GM04503 (cell line): ENCODE data around the gene HIBCH.
"Not testable (repeated sequence)": the region's sequence is repeated elsewhere in the genome, so short reads cannot be mapped to it uniquely, and the experiment has no call there.

Source experiments
- DNase-seq: peaks from one replicate; pipeline ENCODE4 v3.0.0-alpha.2; 2012; ENCODE audit warnings: low read depth

The HIBCH gene

DNA sequence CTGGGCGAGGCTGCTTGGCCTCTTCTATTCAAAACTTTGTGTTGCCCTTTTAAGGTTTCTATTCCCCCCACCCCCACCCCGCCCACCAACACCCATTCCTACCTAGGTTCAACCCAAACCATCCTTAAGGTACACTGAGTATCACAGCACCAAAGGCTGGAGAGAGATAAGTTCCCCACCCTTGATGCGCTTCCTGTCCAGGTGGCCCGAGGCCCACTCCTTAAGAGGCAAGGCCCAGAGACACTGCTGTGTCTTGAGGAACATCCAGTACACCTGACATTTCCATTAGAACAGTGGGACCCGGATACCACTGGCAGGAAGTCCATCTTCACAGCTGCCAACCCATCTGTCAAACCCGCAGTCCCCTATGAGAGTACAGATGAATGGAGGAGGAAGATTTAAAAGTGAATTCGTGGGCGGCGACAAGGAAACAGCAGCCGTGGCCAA is 23.5 kb upstream of the HIBCH start:
- DNase-seq: no peak

DNA sequence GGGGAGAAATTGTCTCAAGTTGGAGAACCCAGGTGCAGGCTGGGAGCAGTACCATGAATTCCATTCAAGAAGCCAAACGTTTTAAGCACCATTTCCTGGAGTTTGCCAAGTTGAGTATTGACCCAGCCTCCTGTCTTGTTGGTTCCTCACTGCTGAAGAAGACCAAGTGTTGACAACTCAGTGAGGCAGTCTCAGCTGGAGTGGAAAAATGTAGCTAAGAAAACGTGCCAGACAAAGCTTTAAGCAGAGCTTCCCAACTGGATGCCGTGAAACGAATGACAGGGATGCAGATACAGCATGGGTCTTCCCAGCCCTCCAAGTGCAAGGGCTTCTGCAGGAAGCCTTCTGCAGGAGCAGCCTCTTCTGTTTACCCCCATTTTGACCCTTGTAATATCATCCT is 23.0 kb upstream of the HIBCH start:
- DNase-seq: no peak

- no peak for DNase-seq
Observed at GRCh38 chr2:190340369-190340768, 20.7 kb upstream of the HIBCH start.

DNA sequence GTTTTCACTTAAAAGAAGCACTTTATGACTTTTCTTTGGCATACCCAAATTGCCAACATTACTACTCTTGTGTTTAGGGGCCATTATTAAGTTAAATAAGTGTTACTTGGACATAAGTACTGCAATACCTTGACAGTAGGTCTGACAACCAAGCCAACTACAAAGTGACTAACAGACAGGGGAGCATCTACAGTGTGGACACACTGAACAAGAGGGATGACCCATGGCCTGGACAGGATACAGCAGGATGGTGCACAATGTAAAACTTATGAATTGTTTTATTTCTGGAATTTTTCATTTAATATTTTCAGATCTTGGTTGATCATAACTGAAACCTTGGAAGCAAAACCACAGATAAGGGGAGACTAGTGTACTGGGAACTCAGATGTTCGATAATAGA is 19.8 kb upstream of the HIBCH start:
- no peak for DNase-seq

DNA sequence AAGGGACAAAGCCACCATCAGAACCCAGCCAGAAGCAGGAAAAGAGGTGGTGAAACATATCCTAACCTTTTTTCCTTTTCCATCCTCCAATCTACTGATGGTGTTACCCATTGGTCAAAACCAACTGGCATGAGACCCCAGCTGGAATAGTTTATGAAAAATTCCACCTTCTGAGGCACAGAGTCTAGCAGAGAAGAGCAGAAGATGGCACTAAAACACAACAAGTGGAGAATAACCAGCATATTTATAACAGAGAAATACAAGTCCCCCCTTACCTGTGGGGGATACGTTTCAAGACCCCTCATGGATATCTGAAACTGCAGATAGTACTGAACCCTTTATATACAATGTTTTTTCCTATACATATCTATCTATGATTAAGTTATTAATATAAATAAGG is 18.8 kb upstream of the HIBCH start:
- DNase-seq: no peak

DNA sequence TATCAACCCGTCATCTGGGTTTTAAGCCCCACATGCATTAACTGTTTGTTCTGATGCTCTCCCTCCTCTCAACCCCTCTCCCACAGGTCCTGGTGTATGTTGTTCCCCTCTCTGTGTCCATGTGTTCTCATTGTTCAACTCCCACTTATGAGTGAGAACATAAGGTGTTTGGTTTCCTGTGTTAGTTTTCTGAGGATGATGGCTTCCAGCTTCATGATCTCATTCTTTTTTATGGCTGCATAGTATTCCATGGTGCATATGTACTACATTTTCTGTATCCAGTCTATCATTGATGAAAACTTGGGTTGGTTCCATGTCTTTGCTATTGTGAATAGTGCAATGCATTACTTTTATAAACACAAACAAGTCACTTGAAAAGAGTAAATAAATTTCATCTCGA is 16.8 kb upstream of the HIBCH start:
- no peak for DNase-seq

- DNase-seq: not testable (repeated sequence)
Observed at GRCh38 chr2:190335584-190335983, 16.0 kb upstream of the HIBCH start.

- no peak for DNase-seq
Observed at GRCh38 chr2:190335225-190335559, 15.6 kb upstream of the HIBCH start.

DNA sequence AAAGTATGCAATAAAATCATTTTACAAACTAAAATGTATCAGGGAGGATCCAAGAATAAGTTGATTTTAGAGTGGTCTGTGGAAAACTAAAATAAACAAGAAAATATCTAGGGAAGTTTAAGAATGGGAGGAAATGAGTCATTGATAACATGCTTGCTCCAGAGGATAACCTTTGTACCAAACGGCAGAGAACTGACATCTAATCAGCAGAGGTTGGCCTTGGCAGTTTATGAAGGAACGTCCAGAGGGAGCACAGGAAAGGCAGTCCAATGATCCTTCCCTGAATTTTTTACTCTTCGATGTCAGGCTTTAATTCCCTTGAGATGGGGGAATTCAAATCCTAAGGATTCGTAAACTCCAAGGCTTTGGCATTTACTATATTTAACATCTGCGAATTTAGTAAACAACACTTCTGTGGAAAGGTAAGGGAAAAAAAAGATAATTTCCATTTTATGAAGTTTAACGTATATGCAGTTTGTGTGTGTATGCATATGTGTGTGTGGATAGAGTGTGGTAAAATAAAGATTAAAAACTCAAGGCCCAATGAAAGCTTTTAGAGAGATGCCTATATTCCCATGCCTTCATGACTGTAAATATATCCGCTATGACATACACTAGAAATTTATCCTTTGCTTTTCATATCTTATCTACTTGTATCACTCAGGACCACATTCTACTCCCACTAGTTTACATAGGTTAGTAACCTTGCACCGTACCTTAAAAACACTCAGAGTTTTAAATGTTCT is 15.0 kb upstream of the HIBCH start:
- no peak for DNase-seq

DNA sequence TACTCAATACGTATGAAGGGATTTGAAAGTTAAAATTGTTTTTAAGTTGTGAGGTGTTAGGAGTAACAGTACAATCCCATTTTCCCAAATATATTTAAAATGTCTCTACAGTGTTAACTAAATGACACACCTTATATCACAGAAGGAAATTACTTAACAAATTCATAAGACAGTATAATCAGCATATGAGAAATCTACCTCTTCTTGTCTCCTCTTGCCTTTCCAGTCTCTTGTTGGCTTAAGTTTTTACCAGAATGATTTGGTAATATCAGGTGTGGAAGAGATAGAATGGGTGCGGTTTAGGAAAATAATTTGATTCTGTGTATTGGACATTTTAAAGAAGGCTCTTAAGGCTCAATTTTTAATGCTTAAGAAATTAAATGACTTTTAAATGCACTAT is 14.3 kb upstream of the HIBCH start:
- DNase-seq: no peak

DNA sequence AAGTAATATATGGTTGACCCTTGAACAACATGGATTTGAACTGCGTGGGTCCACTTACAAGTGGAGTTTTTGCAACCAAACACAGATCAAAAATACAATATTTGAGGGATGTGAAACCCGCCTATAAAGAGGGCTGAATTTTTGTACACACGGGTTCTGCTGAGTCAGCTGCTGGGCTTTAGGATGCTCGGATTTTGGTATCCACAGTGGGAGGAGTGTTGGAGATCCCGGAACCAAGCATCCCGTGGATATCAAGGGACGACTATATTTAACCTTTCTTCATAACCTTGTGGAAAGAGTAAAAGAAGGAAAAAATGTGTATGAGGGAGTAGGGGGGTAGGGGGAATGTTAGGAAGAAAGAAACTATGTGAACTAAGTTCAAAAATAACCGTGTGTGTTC is 13.8 kb upstream of the HIBCH start:
- no peak for DNase-seq

GRCh38 chr2:190328573-190329147 is 9.0 kb upstream of the HIBCH start:
- DNase-seq: no peak

GRCh38 chr2:190327867-190328572 is 8.4 kb upstream of the HIBCH start:
- DNase-seq: no peak

DNA sequence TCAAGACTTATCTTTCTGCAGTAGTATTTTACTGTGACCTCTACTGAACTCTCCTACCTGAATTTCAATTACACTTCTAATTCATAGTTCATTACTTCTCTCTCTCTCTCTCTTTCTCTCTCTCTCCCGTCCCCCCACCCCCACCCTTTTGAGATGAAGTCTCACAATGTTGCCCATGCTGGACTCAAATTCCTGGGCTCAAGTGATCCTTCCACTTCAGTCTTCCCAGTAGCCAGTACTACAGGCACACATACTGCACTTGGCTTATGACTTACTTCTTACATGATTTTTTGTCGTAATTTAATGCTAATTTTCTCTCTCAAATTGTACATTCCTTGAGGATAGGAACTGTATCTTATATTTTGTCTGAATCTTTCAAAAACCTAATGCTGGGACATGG is 6.0 kb upstream of the HIBCH start:
- no peak for DNase-seq

- DNase-seq: no peak
Observed at GRCh38 chr2:190323406-190323805, 3.8 kb upstream of the HIBCH start.

GRCh38 chr2:190320696-190321095 is 1.1 kb upstream of the HIBCH start:
- DNase-seq: no peak

GRCh38 chr2:190318931-190319554 is 583 bp downstream of the HIBCH start:
- DNase-seq: no peak

DNA sequence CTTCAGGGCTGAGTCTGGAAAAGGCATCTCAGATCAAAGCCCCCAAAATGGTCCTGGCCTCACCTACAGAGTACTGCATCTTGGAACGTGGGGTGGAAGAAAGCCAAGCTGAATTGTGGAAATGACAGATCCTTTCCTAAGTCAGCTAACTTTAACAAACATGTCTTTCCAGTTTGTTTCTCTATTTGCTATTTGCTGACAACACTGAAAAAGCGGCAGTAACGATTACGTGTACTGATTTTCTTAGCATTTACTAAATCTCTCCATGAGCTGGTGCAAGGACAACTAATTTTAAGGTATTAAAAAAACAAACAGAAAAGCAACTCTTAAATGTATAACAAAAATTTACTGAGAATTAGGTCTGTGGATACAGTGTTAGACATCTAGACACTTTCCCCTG is 1.1 kb downstream of the HIBCH start:
- DNase-seq: no peak

- no peak for DNase-seq
Observed at GRCh38 chr2:190315273-190315672, 4.4 kb downstream of the HIBCH start.

GRCh38 chr2:190313880-190314279 is 5.7 kb downstream of the HIBCH start:
- DNase-seq: no peak

DNA sequence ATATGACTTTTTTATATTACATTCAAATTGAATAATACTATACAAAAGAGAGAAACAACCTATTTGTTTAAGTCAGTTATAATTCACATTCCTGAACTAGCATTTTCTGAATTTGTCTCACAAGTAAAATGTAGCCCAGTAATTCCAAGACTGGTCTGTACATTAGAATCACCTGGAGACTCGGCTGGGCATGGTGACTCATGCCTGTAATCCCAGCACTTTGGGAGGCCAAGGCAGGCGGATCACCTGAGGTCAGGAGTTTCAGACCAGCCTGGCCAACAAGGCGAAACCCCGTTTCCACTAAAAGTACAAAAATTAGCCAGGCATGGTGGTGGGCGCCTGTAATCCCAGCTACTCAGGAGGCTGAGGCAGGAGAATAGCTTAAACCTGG is 7.0 kb downstream of the HIBCH start:
- DNase-seq: not testable (repeated sequence)

DNA sequence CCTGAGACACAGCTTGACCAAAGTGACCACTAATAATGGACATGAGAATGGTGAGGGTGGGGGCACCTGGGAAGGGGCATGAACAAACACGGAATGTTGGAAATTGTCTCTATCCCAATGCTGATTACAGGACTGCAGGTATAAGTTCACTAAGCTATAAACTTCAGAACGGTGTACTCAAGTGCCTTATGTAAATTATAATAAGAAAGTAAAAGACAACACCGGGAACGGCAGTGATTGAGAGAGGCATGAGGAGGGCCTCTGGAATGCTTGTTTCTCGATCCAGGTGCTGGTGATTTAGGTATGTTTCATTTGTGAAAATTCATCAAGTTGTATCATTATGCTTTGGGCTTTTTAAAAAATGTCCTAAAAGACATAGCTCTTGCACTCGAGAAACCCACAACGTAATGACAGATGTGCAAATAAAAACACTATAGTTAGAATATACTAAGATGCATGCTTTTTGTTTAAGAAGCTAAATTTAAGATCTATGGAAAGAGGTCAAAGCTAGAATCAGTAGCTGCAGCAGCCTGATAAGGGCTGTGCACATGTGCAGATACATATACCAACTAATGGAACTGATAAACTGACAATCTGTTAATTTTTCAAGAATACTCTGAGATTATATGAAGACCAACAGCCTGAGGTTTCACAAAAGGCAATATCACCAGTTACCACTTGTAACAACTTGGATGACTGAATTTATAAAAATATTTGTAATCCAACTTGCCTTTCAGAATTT is 7.6 kb downstream of the HIBCH start:
- DNase-seq: no peak
